GM23338 (cell line): ENCODE data around the gene ABCA7. TPM values are rescaled to one million over a fixed set of nuclear protein-coding genes. Genes with fewer than 3 reads are reported as not detected.

Experiments
- ATAC-seq: fragments of 200-7000 bp; cut with Tn5 transposase; 3 replicates; pipeline ENCODE4 v1.9.1; 2020
- DNase-seq: peaks from one replicate; pipeline ENCODE4 v3.0.0-alpha.2; 2015; ENCODE audit warnings: low spot score
- H2AFZ ChIP-seq: fragments of 200-600 bp; sonication (generic); 2 replicates; pipeline ENCODE4 v1.8.0; 2016; ENCODE audit warnings: antibody characterized with exemption, mild to moderate bottlenecking, moderate library complexity
- H3F3A ChIP-seq: fragments of 200-600 bp; sonication (generic); replicated peaks from 2 replicates; pipeline ENCODE4 v1.8.0; 2017; ENCODE audit warnings: antibody characterized with exemption, mixed run types, low read depth
- H3K27ac ChIP-seq: fragments of 200-600 bp; sonication (generic); 2 replicates; pipeline ENCODE4 v1.6.1; 2016; ENCODE audit warnings: low read depth
- H3K27me3 ChIP-seq: fragments of 200-600 bp; sonication (generic); 2 replicates; pipeline ENCODE4 v1.8.0; 2016; ENCODE audit warnings: mild to moderate bottlenecking, mixed run types, moderate library complexity; ENCODE audit not compliant: insufficient read depth
- H3K36me3 ChIP-seq: fragments of 200-600 bp; sonication (generic); 2 replicates; pipeline ENCODE4 v1.8.0; 2016; ENCODE audit warnings: mild to moderate bottlenecking; ENCODE audit not compliant: insufficient read depth
- H3K4me1 ChIP-seq: fragments of 200-600 bp; sonication (generic); 2 replicates; pipeline ENCODE4 v1.8.0; 2016; ENCODE audit warnings: mild to moderate bottlenecking, moderate library complexity; ENCODE audit not compliant: insufficient read depth
- H3K4me2 ChIP-seq: fragments of 200-600 bp; sonication (generic); 2 replicates; pipeline ENCODE4 v1.7.1; 2017; ENCODE audit warnings: mixed run types
- H3K4me3 ChIP-seq: fragments of 200-600 bp; sonication (generic); 2 replicates; pipeline ENCODE4 v1.6.1; 2016; ENCODE audit warnings: mixed run types
- H3K79me2 ChIP-seq: fragments of 200-600 bp; sonication (generic); replicated peaks from 2 replicates; pipeline ENCODE4 v1.8.0; 2017; ENCODE audit warnings: mild to moderate bottlenecking; ENCODE audit not compliant: insufficient read depth
- H3K9me2 ChIP-seq: fragments of 200-600 bp; sonication (generic); 2 replicates; pipeline ENCODE4 v1.8.0; 2017; ENCODE audit not compliant: insufficient read depth
- H4K20me1 ChIP-seq: fragments of 200-600 bp; sonication (generic); replicated peaks from 2 replicates; pipeline ENCODE4 v1.8.0; 2017; ENCODE audit warnings: mild to moderate bottlenecking; ENCODE audit not compliant: insufficient read depth
- H3K27ac Mint-ChIP-seq: 2 replicates; pipeline ENCODE4 v1.8.0; 2020; ENCODE audit warnings: inconsistent platforms, mild to moderate bottlenecking, moderate library complexity, mixed read lengths
- H3K27me3 Mint-ChIP-seq: 3 replicates; pipeline ENCODE4 v1.8.0; 2022; ENCODE audit warnings: low read depth, mild to moderate bottlenecking, moderate library complexity, mixed read lengths, inconsistent platforms; ENCODE audit not compliant: insufficient read depth, poor library complexity
- H3K36me3 Mint-ChIP-seq: 3 replicates; pipeline ENCODE4 v1.8.0; 2021; ENCODE audit warnings: low read depth, mild to moderate bottlenecking, inconsistent platforms, moderate library complexity, mixed read lengths
- H3K4me1 Mint-ChIP-seq: 3 replicates; pipeline ENCODE4 v1.8.0; 2020; ENCODE audit warnings: mild to moderate bottlenecking, inconsistent platforms, mixed read lengths
- H3K4me3 Mint-ChIP-seq: 3 replicates; pipeline ENCODE4 v1.8.0; 2021; ENCODE audit warnings: moderate library complexity, mild to moderate bottlenecking, inconsistent platforms, mixed read lengths
- H3K9me3 Mint-ChIP-seq: 3 replicates; pipeline ENCODE4 v1.8.0; 2020; ENCODE audit warnings: moderate library complexity, mild to moderate bottlenecking, inconsistent platforms, mixed read lengths
- CREB1 ChIP-seq: fragments of 250-450 bp; sonication (Bioruptor Pico); IDR thresholded peaks from 2 replicates; pipeline ENCODE4 v1.5.0; 2020; ENCODE audit warnings: low read depth, mild to moderate bottlenecking, moderate library complexity
- EZH2phosphoT487 ChIP-seq: fragments of 200-600 bp; sonication (generic); IDR thresholded peaks from one replicate; pipeline ENCODE4 v1.8.1; 2018; ENCODE audit warnings: antibody characterized with exemption; ENCODE audit not compliant: unreplicated experiment
- JUNB ChIP-seq: IDR thresholded peaks from one replicate; pipeline ENCODE4 v1.6.1; 2016; ENCODE audit warnings: antibody characterized with exemption; ENCODE audit not compliant: unreplicated experiment
- NANOG ChIP-seq: IDR thresholded peaks from 2 replicates; pipeline ENCODE4 v1.6.1; 2016; ENCODE audit warnings: antibody characterized with exemption, borderline replicate concordance
- POLR2AphosphoS5 ChIP-seq: IDR thresholded peaks from 2 replicates; pipeline ENCODE4 v1.6.1; 2016; ENCODE audit warnings: antibody characterized with exemption, low read depth
- STAT1 ChIP-seq: IDR thresholded peaks from one replicate; pipeline ENCODE4 v1.6.1; 2016; ENCODE audit warnings: antibody characterized with exemption; ENCODE audit not compliant: unreplicated experiment
- ZNF331 ChIP-seq: fragments of 250-450 bp; sonication (Bioruptor Pico); IDR thresholded peaks from 2 replicates; pipeline ENCODE4 v1.5.0; 2020; ENCODE audit warnings: low read depth, mild to moderate bottlenecking, moderate library complexity
- polyA plus RNA-seq: library from polyadenylated mRNA; unstranded; fragments of >200 nt; fragmentation: Nextera tagmentation; extraction: Ambion mirVana; gene quantifications from 2 replicates; pipeline ENCODE4 v1.2.1, GENCODE V29; 2016
- total RNA-seq: library from RNA; depleted of rRNA; stranded (reverse); fragments of >200 nt; shearing (Covaris generic); gene quantifications from 2 replicates; pipeline ENCODE4 v1.2.3, GENCODE V29; 2014
- TF ChIP-seq, protein P1 (sequence below): fragments of 250-450 bp; sonication (Bioruptor Pico); IDR thresholded peaks from 2 replicates; pipeline ENCODE4 v1.5.0; 2020; ENCODE audit warnings: mild to moderate bottlenecking, moderate library complexity
- TF ChIP-seq, protein P2 (sequence below): IDR thresholded peaks from one replicate; pipeline ENCODE4 v1.6.1; 2018; ENCODE audit warnings: antibody characterized with exemption; ENCODE audit not compliant: unreplicated experiment
- TF ChIP-seq, protein P3 (sequence below), 2 experiments: fragments of 200-600 bp in 1 of 2; sonication (generic) in 1 of 2; conservative IDR thresholded peaks; 2 replicates each; pipeline versions ENCODE4 v1.5.1 to v1.6.1; 2016 to 2017; ENCODE audit warnings: antibody characterized with exemption in 2 of 2, low read depth in 2 of 2, mild to moderate bottlenecking in 2 of 2, moderate library complexity in 1 of 2

The ABCA7 gene
- total and polyA plus RNA-seq, 2 experiments from 2014 or later, result 22.2 to 27.4 TPM

DNA sequence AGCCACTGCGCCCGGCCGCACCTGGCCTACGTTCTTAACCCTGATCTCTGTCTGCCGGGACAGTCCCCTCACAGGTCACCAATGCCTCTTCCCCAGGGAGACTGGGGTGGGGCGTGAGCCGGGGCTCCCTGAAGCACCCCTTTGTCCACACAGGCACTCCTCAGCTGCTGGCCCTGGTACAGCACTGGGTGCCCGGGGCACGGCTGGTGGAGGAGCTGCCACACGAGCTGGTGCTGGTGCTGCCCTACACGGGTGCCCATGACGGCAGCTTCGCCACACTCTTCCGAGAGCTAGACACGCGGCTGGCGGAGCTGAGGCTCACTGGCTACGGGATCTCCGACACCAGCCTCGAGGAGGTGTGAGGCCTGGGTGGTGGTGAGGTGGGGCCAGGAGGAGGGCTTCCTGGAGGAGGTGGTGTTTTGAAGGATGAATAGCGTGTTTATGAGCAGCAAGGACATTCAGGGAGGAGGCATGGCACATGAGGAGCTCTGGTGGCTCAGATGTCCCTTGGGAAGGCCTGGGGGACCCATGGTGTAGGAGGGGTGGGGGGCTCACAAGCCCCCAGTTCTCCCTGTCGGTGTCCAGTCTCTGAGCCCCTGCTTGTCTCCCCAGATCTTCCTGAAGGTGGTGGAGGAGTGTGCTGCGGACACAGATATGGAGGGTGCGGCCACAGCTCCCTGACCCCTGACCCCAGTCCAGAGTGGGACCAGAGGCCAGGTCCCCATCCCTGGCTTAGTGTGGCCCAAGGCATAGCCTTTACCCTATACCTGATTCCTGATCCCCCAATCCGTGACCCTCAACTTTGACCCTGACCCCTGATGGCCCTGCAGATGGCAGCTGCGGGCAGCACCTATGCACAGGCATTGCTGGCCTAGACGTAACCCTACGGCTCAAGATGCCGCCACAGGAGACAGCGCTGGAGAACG is 13.5 kb downstream of the ABCA7 start (continued):
- TF ChIP-seq EZH2phosphoT487, result no peak

DNA sequence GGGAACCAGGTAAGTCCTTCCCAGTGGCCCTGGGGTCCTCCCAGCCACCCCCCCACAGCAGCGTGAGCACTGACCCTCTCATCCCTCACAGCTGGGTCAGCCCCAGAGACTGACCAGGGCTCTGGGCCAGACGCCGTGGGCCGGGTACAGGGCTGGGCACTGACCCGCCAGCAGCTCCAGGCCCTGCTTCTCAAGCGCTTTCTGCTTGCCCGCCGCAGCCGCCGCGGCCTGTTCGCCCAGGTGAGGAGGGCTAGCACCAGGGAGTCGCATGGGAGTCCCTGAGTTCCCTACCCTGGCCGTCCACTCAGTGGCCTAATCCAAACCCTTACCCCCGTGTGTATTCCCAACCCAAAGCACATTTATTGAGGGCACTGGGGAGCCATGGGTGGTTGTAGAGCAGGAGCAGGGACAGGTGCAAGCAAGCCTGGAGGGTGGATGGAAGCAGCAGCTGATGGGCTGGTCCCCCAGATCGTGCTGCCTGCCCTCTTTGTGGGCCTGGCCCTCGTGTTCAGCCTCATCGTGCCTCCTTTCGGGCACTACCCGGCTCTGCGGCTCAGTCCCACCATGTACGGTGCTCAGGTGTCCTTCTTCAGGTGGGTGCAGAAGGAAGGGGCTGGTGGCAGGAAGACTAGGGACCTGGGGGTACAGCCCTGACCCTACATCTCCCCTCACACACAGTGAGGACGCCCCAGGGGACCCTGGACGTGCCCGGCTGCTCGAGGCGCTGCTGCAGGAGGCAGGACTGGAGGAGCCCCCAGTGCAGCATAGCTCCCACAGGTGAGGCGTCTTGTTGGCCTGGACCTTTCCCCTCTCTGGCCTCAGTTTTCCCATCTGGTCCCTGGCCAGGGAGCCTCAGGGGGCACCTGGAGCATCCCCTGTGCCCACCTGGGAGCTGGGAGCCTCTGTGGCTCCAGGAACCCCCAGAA is 14.5 kb downstream of the ABCA7 start:
- ATAC-seq (no peak), DNase-seq (no peak)
- H3K27ac Mint-ChIP-seq, result no peak overlapping the region
- Histone ChIP-seq H3K27me3 (no peaks in the 10 kb centered on the region), H3F3A (no peaks in the 10 kb centered on the region; the same call in 1 of the 2 replicates), H3K36me3 (peaks cover 18% of the 10 kb centered on the region), H3K4me1 (no peaks in the 10 kb centered on the region), H3K9me2 (no peaks in the 10 kb centered on the region), H3K4me2 (no peak overlapping the region), H2AFZ (no peak overlapping the region), H3K27ac (no peak overlapping the region), H3K79me2 (no peaks in the 10 kb centered on the region), H4K20me1 (no peaks in the 10 kb centered on the region), H3K4me3 (no peak overlapping the region)
- peaks cover 29% of the 10 kb centered on the region for H3K9me3 Mint-ChIP-seq
- H3K4me3 Mint-ChIP-seq, result no peak overlapping the region
- H3K4me1 Mint-ChIP-seq, result no peaks in the 10 kb centered on the region
- peaks cover 40% of the 10 kb centered on the region for H3K36me3 Mint-ChIP-seq
- H3K27me3 Mint-ChIP-seq, result peaks cover 15% of the 10 kb centered on the region
- TF ChIP-seq CREB1 (CRISPR knock-in tag) (no peak), NANOG (no peak), JUNB (no peak), EZH2phosphoT487 (no peak), ZNF331 (CRISPR knock-in tag) (no peak), STAT1 (no peak), POLR2AphosphoS5 (no peak)
- TF ChIP-seq, protein P1, sequence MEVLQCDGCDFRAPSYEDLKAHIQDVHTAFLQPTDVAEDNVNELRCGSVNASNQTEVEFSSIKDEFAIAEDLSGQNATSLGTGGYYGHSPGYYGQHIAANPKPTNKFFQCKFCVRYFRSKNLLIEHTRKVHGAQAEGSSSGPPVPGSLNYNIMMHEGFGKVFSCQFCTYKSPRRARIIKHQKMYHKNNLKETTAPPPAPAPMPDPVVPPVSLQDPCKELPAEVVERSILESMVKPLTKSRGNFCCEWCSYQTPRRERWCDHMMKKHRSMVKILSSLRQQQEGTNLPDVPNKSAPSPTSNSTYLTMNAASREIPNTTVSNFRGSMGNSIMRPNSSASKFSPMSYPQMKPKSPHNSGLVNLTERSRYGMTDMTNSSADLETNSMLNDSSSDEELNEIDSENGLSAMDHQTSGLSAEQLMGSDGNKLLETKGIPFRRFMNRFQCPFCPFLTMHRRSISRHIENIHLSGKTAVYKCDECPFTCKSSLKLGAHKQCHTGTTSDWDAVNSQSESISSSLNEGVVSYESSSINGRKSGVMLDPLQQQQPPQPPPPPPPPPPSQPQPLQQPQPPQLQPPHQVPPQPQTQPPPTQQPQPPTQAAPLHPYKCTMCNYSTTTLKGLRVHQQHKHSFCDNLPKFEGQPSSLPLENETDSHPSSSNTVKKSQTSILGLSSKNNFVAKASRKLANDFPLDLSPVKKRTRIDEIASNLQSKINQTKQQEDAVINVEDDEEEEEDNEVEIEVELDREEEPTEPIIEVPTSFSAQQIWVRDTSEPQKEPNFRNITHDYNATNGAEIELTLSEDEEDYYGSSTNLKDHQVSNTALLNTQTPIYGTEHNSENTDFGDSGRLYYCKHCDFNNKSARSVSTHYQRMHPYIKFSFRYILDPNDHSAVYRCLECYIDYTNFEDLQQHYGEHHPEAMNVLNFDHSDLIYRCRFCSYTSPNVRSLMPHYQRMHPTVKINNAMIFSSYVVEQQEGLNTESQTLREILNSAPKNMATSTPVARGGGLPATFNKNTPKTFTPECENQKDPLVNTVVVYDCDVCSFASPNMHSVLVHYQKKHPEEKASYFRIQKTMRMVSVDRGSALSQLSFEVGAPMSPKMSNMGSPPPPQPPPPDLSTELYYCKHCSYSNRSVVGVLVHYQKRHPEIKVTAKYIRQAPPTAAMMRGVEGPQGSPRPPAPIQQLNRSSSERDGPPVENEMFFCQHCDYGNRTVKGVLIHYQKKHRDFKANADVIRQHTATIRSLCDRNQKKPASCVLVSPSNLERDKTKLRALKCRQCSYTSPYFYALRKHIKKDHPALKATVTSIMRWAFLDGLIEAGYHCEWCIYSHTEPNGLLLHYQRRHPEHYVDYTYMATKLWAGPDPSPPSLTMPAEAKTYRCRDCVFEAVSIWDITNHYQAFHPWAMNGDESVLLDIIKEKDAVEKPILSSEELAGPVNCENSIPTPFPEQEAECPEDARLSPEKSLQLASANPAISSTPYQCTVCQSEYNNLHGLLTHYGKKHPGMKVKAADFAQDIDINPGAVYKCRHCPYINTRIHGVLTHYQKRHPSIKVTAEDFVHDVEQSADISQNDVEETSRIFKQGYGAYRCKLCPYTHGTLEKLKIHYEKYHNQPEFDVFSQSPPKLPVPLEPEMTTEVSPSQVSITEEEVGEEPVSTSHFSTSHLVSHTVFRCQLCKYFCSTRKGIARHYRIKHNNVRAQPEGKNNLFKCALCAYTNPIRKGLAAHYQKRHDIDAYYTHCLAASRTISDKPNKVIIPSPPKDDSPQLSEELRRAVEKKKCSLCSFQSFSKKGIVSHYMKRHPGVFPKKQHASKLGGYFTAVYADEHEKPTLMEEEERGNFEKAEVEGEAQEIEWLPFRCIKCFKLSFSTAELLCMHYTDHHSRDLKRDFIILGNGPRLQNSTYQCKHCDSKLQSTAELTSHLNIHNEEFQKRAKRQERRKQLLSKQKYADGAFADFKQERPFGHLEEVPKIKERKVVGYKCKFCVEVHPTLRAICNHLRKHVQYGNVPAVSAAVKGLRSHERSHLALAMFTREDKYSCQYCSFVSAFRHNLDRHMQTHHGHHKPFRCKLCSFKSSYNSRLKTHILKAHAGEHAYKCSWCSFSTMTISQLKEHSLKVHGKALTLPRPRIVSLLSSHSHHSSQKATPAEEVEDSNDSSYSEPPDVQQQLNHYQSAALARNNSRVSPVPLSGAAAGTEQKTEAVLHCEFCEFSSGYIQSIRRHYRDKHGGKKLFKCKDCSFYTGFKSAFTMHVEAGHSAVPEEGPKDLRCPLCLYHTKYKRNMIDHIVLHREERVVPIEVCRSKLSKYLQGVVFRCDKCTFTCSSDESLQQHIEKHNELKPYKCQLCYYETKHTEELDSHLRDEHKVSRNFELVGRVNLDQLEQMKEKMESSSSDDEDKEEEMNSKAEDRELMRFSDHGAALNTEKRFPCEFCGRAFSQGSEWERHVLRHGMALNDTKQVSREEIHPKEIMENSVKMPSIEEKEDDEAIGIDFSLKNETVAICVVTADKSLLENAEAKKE (CRISPR knock-in tag), result no peak
- TF ChIP-seq, protein P2, sequence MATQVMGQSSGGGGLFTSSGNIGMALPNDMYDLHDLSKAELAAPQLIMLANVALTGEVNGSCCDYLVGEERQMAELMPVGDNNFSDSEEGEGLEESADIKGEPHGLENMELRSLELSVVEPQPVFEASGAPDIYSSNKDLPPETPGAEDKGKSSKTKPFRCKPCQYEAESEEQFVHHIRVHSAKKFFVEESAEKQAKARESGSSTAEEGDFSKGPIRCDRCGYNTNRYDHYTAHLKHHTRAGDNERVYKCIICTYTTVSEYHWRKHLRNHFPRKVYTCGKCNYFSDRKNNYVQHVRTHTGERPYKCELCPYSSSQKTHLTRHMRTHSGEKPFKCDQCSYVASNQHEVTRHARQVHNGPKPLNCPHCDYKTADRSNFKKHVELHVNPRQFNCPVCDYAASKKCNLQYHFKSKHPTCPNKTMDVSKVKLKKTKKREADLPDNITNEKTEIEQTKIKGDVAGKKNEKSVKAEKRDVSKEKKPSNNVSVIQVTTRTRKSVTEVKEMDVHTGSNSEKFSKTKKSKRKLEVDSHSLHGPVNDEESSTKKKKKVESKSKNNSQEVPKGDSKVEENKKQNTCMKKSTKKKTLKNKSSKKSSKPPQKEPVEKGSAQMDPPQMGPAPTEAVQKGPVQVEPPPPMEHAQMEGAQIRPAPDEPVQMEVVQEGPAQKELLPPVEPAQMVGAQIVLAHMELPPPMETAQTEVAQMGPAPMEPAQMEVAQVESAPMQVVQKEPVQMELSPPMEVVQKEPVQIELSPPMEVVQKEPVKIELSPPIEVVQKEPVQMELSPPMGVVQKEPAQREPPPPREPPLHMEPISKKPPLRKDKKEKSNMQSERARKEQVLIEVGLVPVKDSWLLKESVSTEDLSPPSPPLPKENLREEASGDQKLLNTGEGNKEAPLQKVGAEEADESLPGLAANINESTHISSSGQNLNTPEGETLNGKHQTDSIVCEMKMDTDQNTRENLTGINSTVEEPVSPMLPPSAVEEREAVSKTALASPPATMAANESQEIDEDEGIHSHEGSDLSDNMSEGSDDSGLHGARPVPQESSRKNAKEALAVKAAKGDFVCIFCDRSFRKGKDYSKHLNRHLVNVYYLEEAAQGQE, result no peak
- TF ChIP-seq, protein P3, sequence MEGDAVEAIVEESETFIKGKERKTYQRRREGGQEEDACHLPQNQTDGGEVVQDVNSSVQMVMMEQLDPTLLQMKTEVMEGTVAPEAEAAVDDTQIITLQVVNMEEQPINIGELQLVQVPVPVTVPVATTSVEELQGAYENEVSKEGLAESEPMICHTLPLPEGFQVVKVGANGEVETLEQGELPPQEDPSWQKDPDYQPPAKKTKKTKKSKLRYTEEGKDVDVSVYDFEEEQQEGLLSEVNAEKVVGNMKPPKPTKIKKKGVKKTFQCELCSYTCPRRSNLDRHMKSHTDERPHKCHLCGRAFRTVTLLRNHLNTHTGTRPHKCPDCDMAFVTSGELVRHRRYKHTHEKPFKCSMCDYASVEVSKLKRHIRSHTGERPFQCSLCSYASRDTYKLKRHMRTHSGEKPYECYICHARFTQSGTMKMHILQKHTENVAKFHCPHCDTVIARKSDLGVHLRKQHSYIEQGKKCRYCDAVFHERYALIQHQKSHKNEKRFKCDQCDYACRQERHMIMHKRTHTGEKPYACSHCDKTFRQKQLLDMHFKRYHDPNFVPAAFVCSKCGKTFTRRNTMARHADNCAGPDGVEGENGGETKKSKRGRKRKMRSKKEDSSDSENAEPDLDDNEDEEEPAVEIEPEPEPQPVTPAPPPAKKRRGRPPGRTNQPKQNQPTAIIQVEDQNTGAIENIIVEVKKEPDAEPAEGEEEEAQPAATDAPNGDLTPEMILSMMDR (conservative IDR thresholded peaks at IDR 0.05; ENCODE audit: low read depth in 2 of 2), result no peak
